HG03095 (cell line): Measurements from ENCODE around the gene TRIM14.

ENCODE experiments used
- ATAC-seq: cut with Tn5 transposase; IDR thresholded peaks from one replicate; pipeline ENCODE4 v1.9.1; 2021; ENCODE audit warnings: moderate library complexity; ENCODE audit not compliant: unreplicated experiment

TRIM14 gene

DNA sequence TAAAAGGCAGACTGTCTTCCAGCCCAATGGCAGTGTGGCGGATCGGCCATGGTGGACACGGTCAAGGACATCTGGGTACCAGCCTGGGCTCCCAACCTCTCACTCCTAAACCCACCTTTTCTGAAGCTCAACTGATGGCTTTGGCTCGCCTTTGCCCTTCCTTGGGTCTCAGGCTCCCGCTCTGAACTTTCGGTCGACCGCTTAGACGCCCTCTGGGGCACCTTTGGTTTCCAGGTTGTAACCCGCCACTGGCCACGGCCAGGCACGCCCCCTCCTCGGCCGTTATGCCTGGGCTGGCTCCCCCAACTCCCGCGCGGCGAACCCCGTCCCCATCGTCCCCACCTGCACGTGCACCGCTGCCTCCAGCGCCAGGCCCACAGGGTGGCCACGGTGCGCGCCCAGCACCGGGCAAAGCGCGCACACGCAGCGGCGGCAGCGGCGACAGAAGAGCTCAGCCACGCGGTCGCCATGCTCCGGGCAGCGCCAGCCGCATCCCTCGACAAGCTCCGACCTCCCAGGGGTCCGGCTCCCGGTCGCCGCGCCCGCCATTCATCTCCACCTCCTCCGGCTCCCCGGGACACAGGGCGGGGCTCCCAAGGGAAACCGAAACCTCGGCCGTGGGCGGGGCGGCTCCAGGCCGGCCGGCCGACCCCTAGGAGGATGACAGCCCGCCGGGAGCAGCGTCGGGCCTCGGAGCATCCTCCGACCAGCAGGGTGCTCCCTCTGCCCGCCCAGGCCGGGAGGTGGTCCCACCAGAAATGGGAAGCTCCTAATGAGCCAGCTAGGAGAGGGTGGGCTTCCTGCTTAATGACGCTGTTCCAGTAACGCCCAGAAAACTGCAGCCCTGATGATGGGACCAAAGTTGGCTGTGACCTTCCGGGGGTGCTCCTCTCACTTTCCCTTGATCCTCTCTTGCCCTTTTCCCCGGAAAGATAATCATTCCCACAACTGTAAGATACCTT is at the start of gene TRIM14:
Gene TRIM14 (minus strand): TSS at position 583 of the 962 bp plus-strand sequence. CDS start 34 bp downstream, at position 549.
- ATAC-seq: peak; percentile 52

DNA sequence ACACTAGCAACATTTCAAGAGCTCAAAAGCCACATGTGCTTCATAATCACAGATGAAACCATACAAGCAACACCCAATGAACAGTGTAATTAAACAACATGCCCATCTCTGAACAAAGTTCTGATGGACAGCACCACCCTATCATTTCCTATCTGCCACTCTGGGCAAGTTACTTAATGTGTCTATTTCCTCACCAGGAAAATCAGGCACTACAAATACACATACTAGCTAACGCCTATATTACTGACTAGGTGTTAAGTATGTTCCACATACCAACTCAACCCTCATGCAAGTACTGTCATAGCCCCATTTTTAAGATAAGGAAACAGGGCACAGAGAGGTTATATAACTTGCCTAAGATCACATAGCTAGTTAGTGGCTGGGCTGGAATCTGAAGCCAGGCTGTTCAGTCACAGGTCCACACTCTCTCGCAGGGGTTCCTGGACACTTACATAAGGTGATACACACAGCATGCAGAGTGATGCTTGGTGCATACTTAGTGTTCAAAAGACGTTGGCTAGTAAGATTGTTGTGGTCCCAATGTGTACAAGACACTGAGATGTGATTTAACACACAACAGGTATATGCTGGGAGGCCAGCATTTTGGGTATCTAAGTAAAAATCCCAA is 49.2 kb upstream of the TRIM14 start:
- ATAC-seq: no peak

DNA sequence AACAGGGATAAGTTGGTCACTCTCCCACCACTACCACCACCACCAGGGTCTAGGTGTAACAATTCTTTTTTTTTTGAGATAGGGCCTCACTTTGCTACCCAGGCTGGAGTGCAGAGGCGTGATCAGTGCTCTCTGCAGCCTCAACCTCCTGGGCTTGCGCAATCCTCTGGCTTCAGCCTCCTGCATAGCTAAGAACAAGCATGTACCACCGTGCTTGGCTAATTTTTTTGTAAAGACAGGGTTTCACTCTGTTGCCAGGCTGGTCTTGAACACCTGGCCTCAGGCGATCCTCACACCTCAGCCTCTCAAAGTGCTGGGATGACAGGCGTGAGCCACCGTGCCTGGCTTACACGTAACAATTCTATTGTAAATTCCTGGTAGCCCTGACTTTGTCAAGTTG is 45.9 kb upstream of the TRIM14 start:
- no peak for ATAC-seq

- no peak for ATAC-seq
Observed at GRCh38 chr9:98162613-98163012, 43.6 kb upstream of the TRIM14 start.

DNA sequence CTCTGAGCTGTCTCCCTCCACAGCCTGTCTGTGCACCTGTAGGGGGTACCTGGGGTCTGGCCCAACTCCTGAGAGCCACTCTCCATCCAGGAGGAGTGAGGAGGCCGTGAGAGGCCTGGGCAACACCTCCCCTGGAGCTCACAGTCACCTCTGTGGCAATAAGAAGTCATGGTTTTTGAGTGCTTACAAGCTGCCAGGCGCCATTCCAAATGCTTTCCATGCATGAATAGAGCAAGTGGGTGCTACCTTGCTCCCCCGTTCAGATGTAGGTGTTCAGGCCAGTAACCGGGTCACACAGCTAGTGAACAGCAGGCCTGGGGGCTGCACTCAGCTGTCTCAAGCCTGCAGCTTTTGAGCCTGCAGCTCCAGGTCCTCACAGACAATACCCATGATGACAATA is 42.8 kb upstream of the TRIM14 start:
- no peak for ATAC-seq

GRCh38 chr9:98159790-98160189 is 40.8 kb upstream of the TRIM14 start:
- ATAC-seq: no peak

DNA sequence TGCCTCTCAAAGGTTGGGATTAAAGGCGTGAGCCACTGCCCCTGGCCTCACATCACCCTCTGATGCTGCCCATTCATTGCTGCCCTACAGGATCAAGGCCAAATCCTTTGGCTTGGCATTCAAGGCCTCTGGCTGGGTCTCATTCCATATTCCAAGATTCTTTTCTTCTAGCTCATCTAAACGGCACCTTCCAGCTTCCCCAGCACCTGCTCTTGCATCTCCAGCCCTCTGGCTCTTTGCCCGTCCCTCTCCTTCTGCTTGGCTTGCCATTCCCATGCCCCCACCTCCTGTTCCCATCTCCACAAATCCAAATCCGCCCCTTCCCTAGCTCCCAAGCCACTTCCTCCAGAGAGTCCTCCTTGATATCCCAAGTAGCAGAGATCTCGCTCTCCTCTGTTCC is 40.3 kb upstream of the TRIM14 start:
- no peak for ATAC-seq

GRCh38 chr9:98158071-98158831 is 39.2 kb upstream of the TRIM14 start:
- ATAC-seq: no peak

GRCh38 chr9:98157372-98157771 is 38.4 kb upstream of the TRIM14 start:
- no peak for ATAC-seq

DNA sequence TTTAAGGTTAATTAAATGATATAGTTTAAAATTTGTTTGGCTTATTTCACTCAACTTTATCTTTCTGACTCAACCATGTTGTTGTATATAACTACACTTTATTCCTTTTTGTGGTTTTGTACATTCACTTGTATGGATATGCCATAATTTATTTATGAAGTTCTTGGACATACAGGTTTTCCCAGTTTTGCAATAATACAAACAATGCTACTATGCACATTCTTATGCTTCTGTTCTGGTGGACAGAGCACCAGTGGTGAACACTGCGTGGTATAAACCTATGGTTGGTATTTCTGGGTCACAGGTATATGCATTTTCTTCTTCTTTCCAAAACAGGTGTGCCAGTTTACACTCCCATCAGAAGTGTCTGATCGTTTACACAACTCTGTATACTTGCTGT is 35.7 kb upstream of the TRIM14 start:
- no peak for ATAC-seq

GRCh38 chr9:98152526-98152925 is 33.5 kb upstream of the TRIM14 start:
- ATAC-seq: no peak

DNA sequence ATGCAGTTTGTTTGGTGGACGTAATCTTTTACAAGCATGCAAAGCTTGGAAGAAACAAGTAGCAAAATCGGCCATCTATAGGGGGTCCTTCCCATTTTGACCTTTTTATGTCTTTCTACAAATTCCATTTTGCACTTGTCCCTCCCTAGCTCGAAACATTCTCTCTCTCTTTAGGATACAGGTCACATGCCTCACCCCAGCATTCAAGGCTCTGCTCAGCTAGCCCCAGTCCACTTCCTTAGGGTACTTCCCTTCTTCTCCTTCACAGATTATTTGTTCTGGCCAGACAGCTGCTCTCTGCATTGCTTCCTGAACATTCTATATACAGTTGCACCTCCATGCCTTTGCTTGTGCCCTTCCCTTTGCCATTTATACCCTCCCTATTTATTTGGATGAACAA is 31.7 kb upstream of the TRIM14 start:
- no peak for ATAC-seq

DNA sequence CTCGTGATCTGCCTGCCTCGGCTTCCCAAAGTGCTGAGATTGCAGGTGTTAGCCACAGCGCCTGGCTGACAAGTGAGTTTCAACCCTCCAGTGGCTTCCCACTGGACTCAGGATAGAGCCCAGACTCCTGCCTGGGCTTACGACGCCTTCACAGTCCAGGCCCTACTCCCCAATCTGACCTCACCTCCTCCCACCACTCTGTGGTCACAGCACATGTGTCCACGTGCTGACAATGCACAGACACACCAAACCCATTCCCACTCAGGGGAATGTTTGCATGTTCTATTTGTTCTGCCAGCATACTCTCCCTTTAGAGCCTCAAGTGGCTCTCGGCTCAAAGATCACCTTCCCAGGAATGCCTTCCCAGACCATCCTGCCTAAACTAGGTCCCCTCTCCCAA is 31.1 kb upstream of the TRIM14 start:
- ATAC-seq: no peak

- no peak for ATAC-seq
Observed at GRCh38 chr9:98149422-98149821, 30.4 kb upstream of the TRIM14 start.

GRCh38 chr9:98148486-98148885 is 29.5 kb upstream of the TRIM14 start:
- no peak for ATAC-seq

DNA sequence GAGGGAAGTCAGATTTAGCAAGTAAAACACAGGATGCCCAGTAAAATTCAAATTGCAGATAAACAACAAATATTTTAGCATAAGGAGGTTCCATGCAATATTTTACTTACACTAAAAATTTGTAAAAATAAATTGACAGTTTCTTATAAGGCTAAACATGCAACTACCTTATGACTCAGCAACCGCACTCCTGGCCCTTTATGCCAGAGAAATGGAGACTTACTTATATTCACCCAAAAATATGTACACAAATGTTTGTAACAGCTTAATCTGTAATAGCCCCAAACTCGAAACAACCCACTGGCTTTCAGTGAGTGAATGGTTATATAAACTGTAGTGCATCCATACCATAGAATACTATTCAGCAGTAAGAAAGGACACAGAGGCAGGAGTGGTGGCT is 28.6 kb upstream of the TRIM14 start:
- ATAC-seq: no peak

DNA sequence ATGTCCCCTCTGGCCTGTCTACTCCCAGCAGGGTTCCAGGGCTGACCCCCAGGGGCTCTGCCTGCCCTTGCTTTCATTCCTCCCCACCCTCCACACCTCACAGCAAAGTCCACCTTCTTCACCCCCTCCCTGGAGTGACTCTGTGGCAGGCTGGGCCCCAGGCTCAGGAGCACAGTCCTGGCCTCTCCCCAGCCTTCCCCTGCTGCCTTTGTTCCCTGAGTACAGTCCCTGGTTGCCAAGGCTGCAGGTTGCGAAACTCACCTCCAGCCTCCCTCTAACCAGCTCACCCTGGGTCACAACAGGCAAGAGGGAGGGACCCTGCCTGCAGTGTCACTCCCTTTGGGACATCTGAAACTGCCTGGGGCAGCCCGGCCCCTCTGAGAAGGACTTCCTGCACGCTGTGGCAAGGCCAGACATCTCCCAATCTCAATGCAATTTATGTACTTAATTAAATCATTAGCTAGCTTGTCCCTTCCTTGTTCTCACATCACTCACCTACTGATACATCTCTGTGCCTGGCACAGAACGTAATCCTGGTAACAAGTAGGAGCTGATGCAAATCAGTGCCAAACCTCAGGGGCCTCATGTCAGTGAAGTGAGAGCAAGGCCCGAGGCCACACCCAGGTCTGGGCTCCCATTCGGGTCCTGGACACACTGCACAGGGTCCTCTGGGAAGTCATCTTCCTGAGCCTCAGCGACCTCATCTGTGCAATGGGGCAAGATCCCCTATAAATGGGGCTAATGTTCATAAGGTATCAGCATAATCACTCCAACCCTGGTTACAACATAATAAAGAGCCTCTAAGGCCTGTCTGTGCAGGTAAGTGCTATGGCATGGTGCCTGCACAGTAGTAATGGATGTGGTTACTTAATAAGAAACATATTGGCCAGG is 27.3 kb upstream of the TRIM14 start:
- no peak for ATAC-seq

GRCh38 chr9:98144631-98145030 is 25.6 kb upstream of the TRIM14 start:
- ATAC-seq: no peak

DNA sequence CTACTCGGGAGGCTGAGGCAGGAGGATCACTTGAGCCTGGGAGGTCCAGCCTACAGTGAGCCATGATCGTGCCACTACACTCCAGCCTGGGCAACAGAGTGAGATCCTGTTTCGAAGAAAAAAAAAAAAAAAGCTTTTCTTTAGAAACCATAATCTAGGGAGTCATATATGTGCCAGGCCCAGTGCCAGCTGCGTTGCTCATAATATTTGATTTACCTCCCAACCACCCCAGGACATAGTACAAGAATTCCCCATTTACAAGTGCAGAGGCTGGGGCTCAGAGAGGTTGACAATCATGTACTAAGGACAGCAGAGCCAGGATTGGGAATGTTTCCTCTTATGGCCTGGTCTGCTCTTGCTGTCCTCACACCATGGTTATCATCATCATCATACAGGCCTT is 25.1 kb upstream of the TRIM14 start:
- no peak for ATAC-seq

DNA sequence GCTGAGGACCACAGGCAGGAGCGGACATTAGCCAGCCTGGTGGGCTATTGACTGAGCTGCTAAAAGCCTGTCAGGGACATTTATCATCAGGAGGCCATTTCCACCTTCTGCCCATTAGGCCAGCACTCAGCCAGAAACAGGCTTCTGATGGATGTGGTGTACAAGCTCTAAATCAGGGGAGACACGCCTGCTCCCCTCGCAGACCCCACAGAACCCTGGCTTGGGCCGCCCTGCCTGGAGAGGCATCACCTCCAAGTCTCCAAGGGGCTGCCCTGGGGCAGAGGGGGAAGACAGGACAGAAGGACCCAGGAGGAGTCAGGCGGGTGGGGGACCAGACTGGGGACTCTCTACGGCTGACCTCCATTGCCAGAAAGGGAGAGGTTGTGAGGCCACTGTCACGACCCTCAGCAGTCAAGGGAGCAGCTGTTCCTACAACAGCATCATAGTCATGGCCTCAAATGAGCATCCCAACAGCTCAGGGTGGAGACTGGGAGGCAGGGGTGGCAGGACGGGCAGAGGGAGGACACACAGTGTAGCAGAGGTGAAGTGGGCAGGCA is 24.0 kb upstream of the TRIM14 start:
- no peak for ATAC-seq
